GM12878 (cell line): ENCODE results near the gene LIX1. TPM values are rescaled to one million over a fixed set of nuclear protein-coding genes. Genes with fewer than 3 reads are reported as not detected.

Experiments
- ATAC-seq: fragments of 200-7000 bp; cut with Tn5 transposase; 3 replicates; pipeline ENCODE4 v1.9.1; 2020; ENCODE audit warnings: mild to moderate bottlenecking, moderate library complexity
- BruUV-seq: library from RNA; stranded (reverse); fragments of 400-500 nt; replicated peaks from 2 replicates; lab custom pipeline; 2021; lab: Mats Ljungman, UMichigan
- CTCF ChIA-PET: fragments of 300-600 bp; sonication (Branson Sonifier 250); formaldehyde crosslinking; extraction: SDS; loops from one replicate; lab custom pipeline; 2021; ENCODE audit warnings: inconsistent platforms; lab: Yijun Ruan, JAX
- POLR2A ChIA-PET: fragments of 350-600 bp; formaldehyde crosslinking; extraction: SDS; loops from one replicate; lab custom pipeline; 2021; ENCODE audit warnings: inconsistent platforms; lab: Charles Lee
- RAD21 ChIA-PET: fragments of 300-600 bp; sonication (Branson Sonifier 250); formaldehyde crosslinking; loops from one replicate; lab custom pipeline; 2023; ENCODE audit warnings: antibody characterized with exemption; ENCODE audit not compliant: unreplicated experiment; lab: Charles Lee
- SMC1A ChIA-PET: fragments of 300-600 bp; sonication (Branson Sonifier 250); formaldehyde crosslinking; loops from one replicate; lab custom pipeline; 2023; ENCODE audit not compliant: unreplicated experiment, uncharacterized antibody; lab: Charles Lee
- DNase-seq: peaks from one replicate; pipeline ENCODE4 v3.0.0-alpha.2; 2011; ENCODE audit warnings: low read depth, low spot score
- FAIRE-seq: peaks from 3 replicates; lab custom pipeline; 2011; peaks lifted over from hg19 to GRCh38; lab: Jason Lieb, UNC
- H2AFZ ChIP-seq: 2 replicates; pipeline ENCODE4 v1.6.0; 2011; ENCODE audit warnings: low read depth, low read length, control low read depth; ENCODE audit not compliant: control insufficient read depth
- H3K27ac ChIP-seq: 2 replicates; pipeline ENCODE4 v1.5.1; 2011; ENCODE audit warnings: control low read depth; ENCODE audit not compliant: control insufficient read depth, insufficient read depth
- H3K27me3 ChIP-seq, 2 experiments: replicated peaks in 1 of 2; 2 replicates each; pipeline versions ENCODE4 v1.6.0 to v1.6.1; 2011; ENCODE audit warnings: low read length in 1 of 2; ENCODE audit not compliant: control insufficient read depth in 2 of 2, insufficient read depth in 2 of 2
- H3K36me3 ChIP-seq, 2 experiments: 2 replicates each; pipeline ENCODE4 v1.5.1; 2011; ENCODE audit warnings: low read length in 1 of 2; ENCODE audit not compliant: control insufficient read depth in 2 of 2, insufficient read depth in 2 of 2
- H3K4me1 ChIP-seq: 2 replicates; pipeline ENCODE4 v1.6.1; 2011; ENCODE audit warnings: mild to moderate bottlenecking, low read length, moderate library complexity, mixed read lengths; ENCODE audit not compliant: control insufficient read depth, insufficient read depth
- H3K4me2 ChIP-seq: 2 replicates; pipeline ENCODE4 v1.6.0; 2011; ENCODE audit warnings: control low read depth; ENCODE audit not compliant: control insufficient read depth, insufficient read depth
- H3K4me3 ChIP-seq: fragments of 200-600 bp; sonication (generic); 2 replicates; pipeline ENCODE4 v1.5.1; 2016
- H3K79me2 ChIP-seq: 2 replicates; pipeline ENCODE4 v1.6.0; 2011; ENCODE audit warnings: low read length; ENCODE audit not compliant: control insufficient read depth, insufficient read depth
- H3K9ac ChIP-seq: 2 replicates; pipeline ENCODE4 v1.8.0; 2011; ENCODE audit warnings: low read length, control low read depth, mixed read lengths; ENCODE audit not compliant: control insufficient read depth, insufficient read depth
- H3K9me3 ChIP-seq: replicated peaks from 3 replicates; pipeline ENCODE4 v1.5.1; 2011; ENCODE audit warnings: mild to moderate bottlenecking, low read length; ENCODE audit not compliant: control insufficient read depth, insufficient read depth
- H4K20me1 ChIP-seq: 2 replicates; pipeline ENCODE4 v1.6.0; 2011; ENCODE audit not compliant: control insufficient read depth, insufficient read depth
- CBFB ChIP-seq: IDR thresholded peaks from 2 replicates; pipeline ENCODE4 v1.6.1; 2016; ENCODE audit warnings: antibody characterized with exemption, low read depth
- CBX5 ChIP-seq: sonication (generic); IDR thresholded peaks from 2 replicates; pipeline ENCODE4 v1.6.1; 2016; ENCODE audit warnings: low read depth, moderate library complexity, mild to moderate bottlenecking, inconsistent platforms
- EP300 ChIP-seq, 2 experiments: fragments of 150-350 bp in 1 of 2; IDR thresholded peaks; 2 replicates each; pipeline ENCODE4 v1.6.1; 2011 to 2012; ENCODE audit warnings: low read depth in 2 of 2, low read length in 2 of 2, borderline replicate concordance in 1 of 2, improper control_type of control experiment in 1 of 2, inconsistent platforms in 1 of 2; ENCODE audit not compliant: control insufficient read depth in 1 of 2
- NFYB ChIP-seq: IDR thresholded peaks from 2 replicates; pipeline ENCODE4 v1.6.1; 2011; ENCODE audit warnings: low read depth, mild to moderate bottlenecking, low read length, improper control_type of control experiment, moderate library complexity; ENCODE audit not compliant: insufficient read depth
- POLR2AphosphoS2 ChIP-seq: IDR thresholded peaks from 2 replicates; pipeline ENCODE4 v1.6.1; 2011; ENCODE audit warnings: low read depth, mild to moderate bottlenecking, low read length, improper control_type of control experiment, moderate library complexity
- WGBS: methylation state at CpG from one replicate; pipeline ENCODE4 v1.1.6; 2016; ENCODE audit warnings: low lambda C conversion rate; ENCODE audit not compliant: insufficient replicate concordance, insufficient coverage; ENCODE audit errors: missing lambda C conversion rate; 5-methylcytosine and 5-hydroxymethylcytosine counted together
- in situ Hi-C: fragments of 300-500 bp; cut with MboI; formaldehyde crosslinking; loops from 9 replicates; pipeline ENCODE4 v1.14.3; 2018; ENCODE audit warnings: mixed read lengths
- intact Hi-C: fragments of 100-400 bp; cut with micrococcal nuclease; formaldehyde crosslinking; loops from one replicate; pipeline ENCODE4 v1.14.2; 2022; ENCODE audit not compliant: unreplicated experiment
- polyA plus RNA-seq, 11 experiments: library from polyadenylated mRNA; depleted of rRNA in 4 of 11; unstranded in 6 of 11; stranded (reverse) in 5 of 11; fragments of >200 nt; fragmentation: Nextera tagmentation in 4 of 11; fragmentation: Illumina TruSeq in 1 of 11; extraction: Ambion mirVana in 4 of 11; extraction: Trizol in 1 of 11; gene quantifications; 1 replicate in 1 of 11; 2 replicates in 10 of 11; pipeline versions ENCODE4 v1.2.1 to v1.2.3, GENCODE V29; 2011 to 2016; ENCODE audit warnings: inconsistent platforms in 2 of 11, missing spikeins in 2 of 11, low read depth in 1 of 11
- total RNA-seq, 4 experiments: library from RNA; depleted of rRNA in 3 of 4; stranded (reverse); fragments of >200 nt in 3 of 4; fragmentation: Illumina TruSeq in 1 of 4; extraction: Trizol in 1 of 4; gene quantifications; 2 replicates each; pipeline versions ENCODE4 v1.2.1 to v1.2.3, GENCODE V29; 2013 to 2021
- TF ChIP-seq, protein P1 (sequence below): fragments of 450-650 bp; formaldehyde crosslinking; IDR thresholded peaks from 2 replicates; pipeline ENCODE4 v1.4.0; 2020; ENCODE audit warnings: mild to moderate bottlenecking, moderate library complexity
- TF ChIP-seq, protein P2 (sequence below): fragments of 450-650 bp; IDR thresholded peaks from 2 replicates; pipeline ENCODE4 v1.6.1; 2017; ENCODE audit warnings: mild to moderate bottlenecking, low read depth, inconsistent platforms; ENCODE audit not compliant: poor library complexity, severe bottlenecking

LIX1 gene
- total and polyA plus RNA-seq, 10 of the 15 experiments (the other 5 are each of a cell fraction or from before 2014, with no cell fraction given), result 0.02 to 0.07 (median 0.04) TPM; not detected in 5

- RAD21 ChIA-PET, result interaction anchor here (0.8 to 1.2 kb wide), 3 partner anchors 16 to 544 kb away, joined by 3 to 7 read pairs (median 4); partner anchors contain the start of gene LIX1
- Histone ChIP-seq H3K9me3 (peaks cover 6% of the 10 kb centered on the region), H3K27me3 (no peaks in the 10 kb centered on the region), H3K4me1 (no peaks in the 10 kb centered on the region), H3K79me2 (no peaks in the 10 kb centered on the region), H3K27ac (no peak overlapping the region), H3K4me3 (no peak overlapping the region), H2AFZ (no peak overlapping the region), H3K36me3 (peaks cover 0 to 5% of the 10 kb centered on the region in 2 experiments), H4K20me1 (no peaks in the 10 kb centered on the region), H3K9ac (no peak overlapping the region), H3K4me2 (no peak overlapping the region)
- FAIRE-seq (no peak), DNase-seq (no peak), ATAC-seq (no peak)
- TF ChIP-seq CBFB (no peak), CBX5 (0 out of 2 replicates have a peak, but pooled peaks have one; percentile 49)
- in situ Hi-C loops, result no loop called here
- 100% methylated on average over 2 of the region's 2 CpGs for WGBS
- SMC1A ChIA-PET, result interaction anchor here (1.0 to 14.7 kb wide), 3 partner anchors 23 to 405 kb away, joined by 3 to 178 read pairs (median 3); no protein-coding TSS in a partner anchor
- POLR2A ChIA-PET, result no interaction called here
- CTCF ChIA-PET, result interaction anchor here (0.9 to 15.3 kb wide), 6 partner anchors 11 to 368 kb away, joined by 3 to 121 read pairs (median 3); partner anchors contain the start of gene LIX1
- no TSS peak for BruUV-seq
- intact Hi-C loops, result no loop called here
Measured at GRCh38 chr5:97157689-97158088, 15.3 kb upstream of the LIX1 start.

DNA sequence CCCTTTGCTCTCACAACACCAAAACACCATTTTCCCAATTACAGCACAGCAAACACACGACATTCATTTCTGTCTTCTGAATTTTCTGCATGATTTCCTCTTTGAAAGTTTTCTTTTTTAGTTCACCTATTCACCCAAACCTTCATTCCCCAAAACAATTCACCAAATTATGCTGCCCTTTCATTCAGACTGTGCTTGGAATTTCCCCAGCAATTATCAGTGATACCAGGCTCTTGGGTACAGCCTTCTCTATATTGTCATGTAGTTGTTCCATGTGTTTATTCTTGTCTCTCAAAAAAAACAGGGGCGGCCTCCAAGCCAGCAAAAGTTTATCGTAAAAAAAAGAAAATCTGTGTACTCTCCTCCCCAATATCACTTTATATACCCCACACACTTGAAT lies 9.0 kb upstream of the LIX1 start:
- POLR2A ChIA-PET, result interaction anchor here (0.6 kb wide), 1 partner anchor 31 kb away, joined by 3 read pairs; the partner anchor contains the start of gene RIOK2
- Histone ChIP-seq H3K79me2 (no peaks in the 10 kb centered on the region), H3K27ac (no peak overlapping the region), H2AFZ (no peak overlapping the region), H3K4me2 (peak overlapping the region; percentile 22; the same call in 1 of the 2 replicates), H3K36me3 (no peaks in the 10 kb centered on the region), H3K9me3 (no peaks in the 10 kb centered on the region), H3K4me1 (no peaks in the 10 kb centered on the region), H3K9ac (no peak overlapping the region), H3K4me3 (no peak overlapping the region), H3K27me3 (no peaks in the 10 kb centered on the region), H4K20me1 (no peaks in the 10 kb centered on the region)
- in situ Hi-C loops (no loop called here), intact Hi-C loops (no loop called here)
- ATAC-seq, result peak; percentile 54; the same call in 2 of the 3 replicates
- CTCF ChIA-PET, result interaction anchor here (0.7 to 8.0 kb wide), 5 partner anchors 12 to 404 kb away, joined by 3 to 97 read pairs (median 4); no protein-coding TSS in a partner anchor
- WGBS, result 0% methylated on average over 3 of the region's 3 CpGs
- no TSS peak for BruUV-seq
- RAD21 ChIA-PET, result interaction anchor here (1.2 kb wide), 2 partner anchors 9 to 10 kb away, joined by 4 to 5 read pairs; partner anchors contain the start of gene LIX1
- no peak for DNase-seq
- no peak for FAIRE-seq
- SMC1A ChIA-PET, result interaction anchor here (0.6 to 2.0 kb wide), 5 partner anchors 8 to 1426 kb away, joined by 3 to 9 read pairs (median 3); no protein-coding TSS in a partner anchor
- TF ChIP-seq EP300 (IDR thresholded peaks at IDR 0.05; ENCODE audit: borderline replicate concordance in 1 of 2, control insufficient read depth in 1 of 2, low read depth in 2 of 2, low read length in 2 of 2) (no peak), NFYB (no peak), POLR2AphosphoS2 (no peak)
- TF ChIP-seq, protein P1, sequence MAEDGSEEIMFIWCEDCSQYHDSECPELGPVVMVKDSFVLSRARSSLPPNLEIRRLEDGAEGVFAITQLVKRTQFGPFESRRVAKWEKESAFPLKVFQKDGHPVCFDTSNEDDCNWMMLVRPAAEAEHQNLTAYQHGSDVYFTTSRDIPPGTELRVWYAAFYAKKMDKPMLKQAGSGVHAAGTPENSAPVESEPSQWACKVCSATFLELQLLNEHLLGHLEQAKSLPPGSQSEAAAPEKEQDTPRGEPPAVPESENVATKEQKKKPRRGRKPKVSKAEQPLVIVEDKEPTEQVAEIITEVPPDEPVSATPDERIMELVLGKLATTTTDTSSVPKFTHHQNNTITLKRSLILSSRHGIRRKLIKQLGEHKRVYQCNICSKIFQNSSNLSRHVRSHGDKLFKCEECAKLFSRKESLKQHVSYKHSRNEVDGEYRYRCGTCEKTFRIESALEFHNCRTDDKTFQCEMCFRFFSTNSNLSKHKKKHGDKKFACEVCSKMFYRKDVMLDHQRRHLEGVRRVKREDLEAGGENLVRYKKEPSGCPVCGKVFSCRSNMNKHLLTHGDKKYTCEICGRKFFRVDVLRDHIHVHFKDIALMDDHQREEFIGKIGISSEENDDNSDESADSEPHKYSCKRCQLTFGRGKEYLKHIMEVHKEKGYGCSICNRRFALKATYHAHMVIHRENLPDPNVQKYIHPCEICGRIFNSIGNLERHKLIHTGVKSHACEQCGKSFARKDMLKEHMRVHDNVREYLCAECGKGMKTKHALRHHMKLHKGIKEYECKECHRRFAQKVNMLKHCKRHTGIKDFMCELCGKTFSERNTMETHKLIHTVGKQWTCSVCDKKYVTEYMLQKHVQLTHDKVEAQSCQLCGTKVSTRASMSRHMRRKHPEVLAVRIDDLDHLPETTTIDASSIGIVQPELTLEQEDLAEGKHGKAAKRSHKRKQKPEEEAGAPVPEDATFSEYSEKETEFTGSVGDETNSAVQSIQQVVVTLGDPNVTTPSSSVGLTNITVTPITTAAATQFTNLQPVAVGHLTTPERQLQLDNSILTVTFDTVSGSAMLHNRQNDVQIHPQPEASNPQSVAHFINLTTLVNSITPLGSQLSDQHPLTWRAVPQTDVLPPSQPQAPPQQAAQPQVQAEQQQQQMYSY, result no peak
- TF ChIP-seq, protein P2, sequence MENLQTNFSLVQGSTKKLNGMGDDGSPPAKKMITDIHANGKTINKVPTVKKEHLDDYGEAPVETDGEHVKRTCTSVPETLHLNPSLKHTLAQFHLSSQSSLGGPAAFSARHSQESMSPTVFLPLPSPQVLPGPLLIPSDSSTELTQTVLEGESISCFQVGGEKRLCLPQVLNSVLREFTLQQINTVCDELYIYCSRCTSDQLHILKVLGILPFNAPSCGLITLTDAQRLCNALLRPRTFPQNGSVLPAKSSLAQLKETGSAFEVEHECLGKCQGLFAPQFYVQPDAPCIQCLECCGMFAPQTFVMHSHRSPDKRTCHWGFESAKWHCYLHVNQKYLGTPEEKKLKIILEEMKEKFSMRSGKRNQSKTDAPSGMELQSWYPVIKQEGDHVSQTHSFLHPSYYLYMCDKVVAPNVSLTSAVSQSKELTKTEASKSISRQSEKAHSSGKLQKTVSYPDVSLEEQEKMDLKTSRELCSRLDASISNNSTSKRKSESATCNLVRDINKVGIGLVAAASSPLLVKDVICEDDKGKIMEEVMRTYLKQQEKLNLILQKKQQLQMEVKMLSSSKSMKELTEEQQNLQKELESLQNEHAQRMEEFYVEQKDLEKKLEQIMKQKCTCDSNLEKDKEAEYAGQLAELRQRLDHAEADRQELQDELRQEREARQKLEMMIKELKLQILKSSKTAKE, result no peak
